ENCODE results near the gene ARPC4.

ARPC4 gene

GRCh38 chr3:9778143-9779074 is 14.5 kb upstream of the ARPC4 start:
- peak; percentile 44 for DNase-seq (ENCODE audit: low spot score)
- TF ChIP-seq CTCF (IDR thresholded peaks at IDR 0.05; ENCODE audit: extremely low read depth, insufficient read depth, missing control alignments) = no peak
- in situ Hi-C loops (cut with MboI; ENCODE audit: low pct_unique_long_range_greater_than_20kb, low sequenced_read_pairs, unreplicated experiment) = no loop called here

GRCh38 chr3:9779075-9779593 is 13.7 kb upstream of the ARPC4 start:
- TF ChIP-seq CTCF (IDR thresholded peaks at IDR 0.05; ENCODE audit: extremely low read depth, insufficient read depth, missing control alignments) = no peak
- in situ Hi-C loops (cut with MboI; ENCODE audit: low pct_unique_long_range_greater_than_20kb, low sequenced_read_pairs, unreplicated experiment) = no loop called here
- DNase-seq (ENCODE audit: low spot score) = no peak

GRCh38 chr3:9779721-9780457 is 13.0 kb upstream of the ARPC4 start:
- DNase-seq (ENCODE audit: low spot score) = peak; percentile 57
- in situ Hi-C loops (cut with MboI; ENCODE audit: low pct_unique_long_range_greater_than_20kb, low sequenced_read_pairs, unreplicated experiment) = no loop called here
- no peak for TF ChIP-seq CTCF (IDR thresholded peaks at IDR 0.05; ENCODE audit: extremely low read depth, insufficient read depth, missing control alignments)

GRCh38 chr3:9780458-9780812 is 12.4 kb upstream of the ARPC4 start:
- DNase-seq (ENCODE audit: low spot score) = no peak
- TF ChIP-seq CTCF (IDR thresholded peaks at IDR 0.05; ENCODE audit: extremely low read depth, insufficient read depth, missing control alignments) = no peak
- in situ Hi-C loops (cut with MboI; ENCODE audit: low pct_unique_long_range_greater_than_20kb, low sequenced_read_pairs, unreplicated experiment) = no loop called here

GRCh38 chr3:9780910-9781309 is 12.0 kb upstream of the ARPC4 start:
- DNase-seq (ENCODE audit: low spot score) = no peak
- TF ChIP-seq CTCF (IDR thresholded peaks at IDR 0.05; ENCODE audit: extremely low read depth, insufficient read depth, missing control alignments) = no peak
- in situ Hi-C loops (cut with MboI; ENCODE audit: low pct_unique_long_range_greater_than_20kb, low sequenced_read_pairs, unreplicated experiment) = no loop called here

- TF ChIP-seq CTCF (IDR thresholded peaks at IDR 0.05; ENCODE audit: extremely low read depth, insufficient read depth, missing control alignments) = no peak
- no peak for DNase-seq (ENCODE audit: low spot score)
- in situ Hi-C loops (cut with MboI; ENCODE audit: low pct_unique_long_range_greater_than_20kb, low sequenced_read_pairs, unreplicated experiment) = no loop called here
Measured at GRCh38 chr3:9781551-9781950, 11.3 kb upstream of the ARPC4 start.
